Spleen (tissue), 7 donors: ENCODE measurements around the gene OR2B3.
A peak's percentile ranks its signal among the peaks of the same experiment; 100 is the strongest.

Experiments
- POLR2A ChIP-seq, 3 donors: fragments of 450-650 bp; IDR thresholded peaks; one replicate each; pipeline ENCODE4 v1.5.1; 2017; ENCODE audit warnings: antibody characterized with exemption in 3 of 3, mild to moderate bottlenecking in 1 of 3
- POLR2AphosphoS5 ChIP-seq, 3 donors: sonication (generic); formaldehyde crosslinking; IDR thresholded peaks; one replicate each; pipeline ENCODE4 v1.5.1; 2017; ENCODE audit warnings: antibody characterized with exemption in 3 of 3
- TF ChIP-seq, protein P1 (sequence below), 11 experiments: fragments of 200-600 bp in 7 of 11; fragments of 450-650 bp in 4 of 11; sonication (generic) in 4 of 11; IDR thresholded peaks in 8 of 11; conservative IDR thresholded peaks in 3 of 11; 1 replicate in 7 of 11; 2 replicates in 4 of 11; pipeline versions ENCODE4 v1.4.0 to v1.8.0; 2016 to 2021; ENCODE audit warnings: antibody characterized with exemption in 11 of 11, inconsistent platforms in 4 of 11, mild to moderate bottlenecking in 1 of 11
- donor health status: DM: no; HTN: no; CAD: no; lungs with moderate emphysema.
- donor health status: DM: no; HTN: no; CAD: no.
- donor health status: DM: no; HTN: no; CAD: no.

DNA sequence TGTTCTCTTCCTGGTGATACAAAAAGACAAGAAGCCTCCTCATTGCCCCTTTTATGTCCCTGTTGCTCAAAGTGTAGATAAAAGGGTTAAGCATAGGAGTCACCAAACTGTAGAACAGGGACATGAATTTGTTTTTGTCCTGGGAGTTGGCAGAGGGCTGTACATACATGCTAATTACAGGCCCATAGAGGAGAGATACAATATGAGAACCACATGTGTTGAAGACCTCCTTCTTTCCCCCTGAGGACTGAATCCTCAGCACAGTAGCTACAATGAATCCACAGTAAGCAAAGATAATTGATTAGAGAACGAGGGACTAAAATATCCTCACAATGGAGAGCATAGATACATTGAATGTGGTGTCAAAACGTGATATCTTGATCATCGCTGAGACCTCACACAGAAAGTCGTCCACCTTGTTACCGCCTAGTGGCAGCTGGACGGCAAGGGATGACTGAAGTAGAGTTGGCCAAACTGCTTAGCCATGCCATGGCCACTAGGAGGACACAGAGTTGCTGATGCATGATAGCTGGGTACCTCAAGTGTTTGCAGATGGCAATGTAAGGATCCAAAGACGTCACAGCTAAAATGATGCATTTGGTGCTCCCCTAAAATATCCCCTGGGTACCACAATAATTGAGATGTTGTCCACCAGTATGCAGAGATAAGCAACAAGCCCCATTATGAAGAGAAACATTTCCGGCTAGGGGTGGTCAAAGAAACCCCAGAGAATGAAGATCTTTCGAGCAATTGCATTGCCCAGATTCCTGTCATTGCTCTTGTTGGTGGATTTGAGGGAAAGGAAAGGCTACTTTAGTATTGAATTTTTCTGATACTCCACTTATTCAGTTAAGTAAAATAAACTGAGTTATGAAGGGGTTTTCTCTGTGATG lies 15.0 kb downstream of the OR2B3 start:
- TF ChIP-seq POLR2AphosphoS5 (IDR thresholded peaks at IDR 0.05) (no peak), POLR2A (IDR thresholded peaks at IDR 0.05) (no peak)
- TF ChIP-seq, protein P1, sequence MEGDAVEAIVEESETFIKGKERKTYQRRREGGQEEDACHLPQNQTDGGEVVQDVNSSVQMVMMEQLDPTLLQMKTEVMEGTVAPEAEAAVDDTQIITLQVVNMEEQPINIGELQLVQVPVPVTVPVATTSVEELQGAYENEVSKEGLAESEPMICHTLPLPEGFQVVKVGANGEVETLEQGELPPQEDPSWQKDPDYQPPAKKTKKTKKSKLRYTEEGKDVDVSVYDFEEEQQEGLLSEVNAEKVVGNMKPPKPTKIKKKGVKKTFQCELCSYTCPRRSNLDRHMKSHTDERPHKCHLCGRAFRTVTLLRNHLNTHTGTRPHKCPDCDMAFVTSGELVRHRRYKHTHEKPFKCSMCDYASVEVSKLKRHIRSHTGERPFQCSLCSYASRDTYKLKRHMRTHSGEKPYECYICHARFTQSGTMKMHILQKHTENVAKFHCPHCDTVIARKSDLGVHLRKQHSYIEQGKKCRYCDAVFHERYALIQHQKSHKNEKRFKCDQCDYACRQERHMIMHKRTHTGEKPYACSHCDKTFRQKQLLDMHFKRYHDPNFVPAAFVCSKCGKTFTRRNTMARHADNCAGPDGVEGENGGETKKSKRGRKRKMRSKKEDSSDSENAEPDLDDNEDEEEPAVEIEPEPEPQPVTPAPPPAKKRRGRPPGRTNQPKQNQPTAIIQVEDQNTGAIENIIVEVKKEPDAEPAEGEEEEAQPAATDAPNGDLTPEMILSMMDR (IDR thresholded peaks at IDR 0.05 in 8 of 11, conservative IDR thresholded peaks at IDR 0.05 in 3 of 11): peak in 6 of 11 experiments; percentile 22 to 54 (median 34)
